ENCODE results near the gene ZBTB40.

DNA sequence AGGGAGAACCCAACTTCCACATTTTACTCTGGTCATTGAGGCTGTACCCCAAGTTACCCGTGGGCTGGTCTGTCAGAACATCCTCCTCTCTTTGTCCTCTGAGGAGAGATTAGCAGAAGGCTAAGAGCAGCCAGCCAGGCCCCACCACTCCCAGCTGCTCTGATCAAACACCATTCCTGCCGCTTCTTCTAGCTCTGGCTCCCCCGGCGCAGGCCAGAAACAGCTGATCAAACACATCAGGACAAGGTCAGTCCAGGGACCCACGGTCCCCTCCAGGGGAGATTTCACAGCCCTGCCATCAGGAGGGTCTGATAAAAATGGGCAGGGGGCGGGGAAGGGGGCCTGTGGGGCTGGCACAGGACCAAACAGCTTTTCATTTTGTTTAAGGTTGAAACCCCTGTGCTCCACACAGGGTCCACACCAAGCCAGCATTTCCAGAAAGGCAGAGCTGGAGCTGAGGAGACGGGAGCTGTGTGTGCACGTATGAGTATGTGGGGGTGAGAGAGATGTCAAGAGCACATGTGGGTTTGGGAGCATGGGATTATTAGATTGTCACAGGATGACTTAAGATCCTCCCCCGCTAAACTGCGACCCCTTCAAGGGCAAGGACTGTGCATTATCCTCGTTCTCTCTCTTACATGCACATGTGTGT lies 81.7 kb downstream of the ZBTB40 start:
- TF ChIP-seq, protein P1, sequence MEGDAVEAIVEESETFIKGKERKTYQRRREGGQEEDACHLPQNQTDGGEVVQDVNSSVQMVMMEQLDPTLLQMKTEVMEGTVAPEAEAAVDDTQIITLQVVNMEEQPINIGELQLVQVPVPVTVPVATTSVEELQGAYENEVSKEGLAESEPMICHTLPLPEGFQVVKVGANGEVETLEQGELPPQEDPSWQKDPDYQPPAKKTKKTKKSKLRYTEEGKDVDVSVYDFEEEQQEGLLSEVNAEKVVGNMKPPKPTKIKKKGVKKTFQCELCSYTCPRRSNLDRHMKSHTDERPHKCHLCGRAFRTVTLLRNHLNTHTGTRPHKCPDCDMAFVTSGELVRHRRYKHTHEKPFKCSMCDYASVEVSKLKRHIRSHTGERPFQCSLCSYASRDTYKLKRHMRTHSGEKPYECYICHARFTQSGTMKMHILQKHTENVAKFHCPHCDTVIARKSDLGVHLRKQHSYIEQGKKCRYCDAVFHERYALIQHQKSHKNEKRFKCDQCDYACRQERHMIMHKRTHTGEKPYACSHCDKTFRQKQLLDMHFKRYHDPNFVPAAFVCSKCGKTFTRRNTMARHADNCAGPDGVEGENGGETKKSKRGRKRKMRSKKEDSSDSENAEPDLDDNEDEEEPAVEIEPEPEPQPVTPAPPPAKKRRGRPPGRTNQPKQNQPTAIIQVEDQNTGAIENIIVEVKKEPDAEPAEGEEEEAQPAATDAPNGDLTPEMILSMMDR (IDR thresholded peaks at IDR 0.05 in 4 of 5, conservative IDR thresholded peaks at IDR 0.05 in 1 of 5): no peak
- no peak for TF ChIP-seq POLR2A (IDR thresholded peaks at IDR 0.05)

All from gastrocnemius medialis (tissue), 4 donors.